WTC11 (cell line): Measurements from ENCODE around the gene TMEM50B. TPM values are rescaled to one million over a fixed set of nuclear protein-coding genes. Genes with fewer than 3 reads are reported as not detected.

ENCODE experiments used
- ATAC-seq: fragments of 200-7000 bp; cut with Tn5 transposase; 2 replicates; pipeline ENCODE4 v1.10.0; 2021; ENCODE audit warnings: mild to moderate bottlenecking, moderate library complexity
- CTCF ChIA-PET: fragments of 300-600 bp; sonication (Branson Sonifier 250); formaldehyde crosslinking; loops from one replicate; lab custom pipeline; 2021; ENCODE audit warnings: antibody characterized with exemption; lab: Charles Lee
- POLR2A ChIA-PET: fragments of 350-600 bp; sonication (Branson Sonifier 250); formaldehyde crosslinking; loops from one replicate; lab custom pipeline; 2021; ENCODE audit warnings: antibody characterized with exemption; lab: Charles Lee
- DNase-seq: peaks from one replicate; pipeline ENCODE4 v3.0.0; 2021; ENCODE audit warnings: low spot score
- H3K27ac Mint-ChIP-seq: 2 replicates; pipeline ENCODE4 v1.8.0; 2021; ENCODE audit warnings: mixed read lengths
- H3K27me3 Mint-ChIP-seq: 2 replicates; pipeline ENCODE4 v1.8.0; 2021; ENCODE audit warnings: low read depth, mild to moderate bottlenecking, moderate library complexity, mixed read lengths
- H3K36me3 Mint-ChIP-seq: 2 replicates; pipeline ENCODE4 v1.8.0; 2021; ENCODE audit warnings: mixed read lengths
- H3K4me1 Mint-ChIP-seq: 2 replicates; pipeline ENCODE4 v1.8.0; 2022; ENCODE audit warnings: mixed read lengths
- H3K4me3 Mint-ChIP-seq: 2 replicates; pipeline ENCODE4 v1.8.0; 2021; ENCODE audit warnings: mild to moderate bottlenecking, moderate library complexity, mixed read lengths
- H3K9me3 Mint-ChIP-seq: 2 replicates; pipeline ENCODE4 v1.8.0; 2021; ENCODE audit warnings: mixed read lengths
- ETV6 ChIP-seq: sonication (generic); formaldehyde crosslinking; IDR thresholded peaks from 2 replicates; pipeline ENCODE4 v1.8.1; 2022; ENCODE audit warnings: mild to moderate bottlenecking, missing genetic modification reagents
- FOXK1 ChIP-seq: sonication (generic); formaldehyde crosslinking; IDR thresholded peaks from 2 replicates; pipeline ENCODE4 v1.8.0; 2022; ENCODE audit warnings: mild to moderate bottlenecking, moderate library complexity, missing genetic modification reagents
- GRHL2 ChIP-seq: fragments of 250-450 bp; sonication (Bioruptor Pico); IDR thresholded peaks from 2 replicates; pipeline ENCODE4 v1.8.0; 2022; ENCODE audit warnings: mild to moderate bottlenecking, moderate library complexity; ENCODE audit not compliant: insufficient replicate concordance, severe bottlenecking
- NFATC4 ChIP-seq: fragments of 250-450 bp; sonication (Bioruptor Pico); IDR thresholded peaks from 2 replicates; pipeline ENCODE4 v1.9.0; 2021; ENCODE audit warnings: mild to moderate bottlenecking
- OVOL2 ChIP-seq: fragments of 250-450 bp; sonication (Bioruptor Pico); IDR thresholded peaks from 2 replicates; pipeline ENCODE4 v1.9.0; 2021; ENCODE audit warnings: mild to moderate bottlenecking, borderline replicate concordance
- RORB ChIP-seq: fragments of 250-450 bp; sonication (Bioruptor Pico); IDR thresholded peaks from 2 replicates; pipeline ENCODE4 v1.9.0; 2021; ENCODE audit warnings: mild to moderate bottlenecking
- SMAD3 ChIP-seq: sonication (generic); formaldehyde crosslinking; IDR thresholded peaks from 2 replicates; pipeline ENCODE4 v1.8.0; 2022; ENCODE audit warnings: missing genetic modification reagents, mild to moderate bottlenecking, borderline replicate concordance
- ZNF138 ChIP-seq: sonication (generic); formaldehyde crosslinking; conservative IDR thresholded peaks from 2 replicates; pipeline ENCODE4 v1.8.1; 2022; ENCODE audit warnings: mild to moderate bottlenecking, moderate library complexity, missing genetic modification reagents
- ZNF232 ChIP-seq: sonication (generic); formaldehyde crosslinking; IDR thresholded peaks from 2 replicates; pipeline ENCODE4 v1.8.0; 2022; ENCODE audit warnings: mild to moderate bottlenecking, missing genetic modification reagents
- ZNF317 ChIP-seq: sonication (generic); formaldehyde crosslinking; IDR thresholded peaks from 2 replicates; pipeline ENCODE4 v1.8.1; 2023; ENCODE audit warnings: low read depth, mild to moderate bottlenecking, moderate library complexity, missing genetic modification reagents, borderline replicate concordance
- ZNF671 ChIP-seq: fragments of 250-450 bp; sonication (Bioruptor Pico); IDR thresholded peaks from 2 replicates; pipeline ENCODE4 v1.8.0; 2021; ENCODE audit warnings: mild to moderate bottlenecking
- total RNA-seq: library from RNA; stranded (reverse); gene quantifications from 3 replicates; pipeline ENCODE4 v1.2.3, GENCODE V29; 2021
- TF ChIP-seq, protein P1 (sequence below): sonication (generic); formaldehyde crosslinking; conservative IDR thresholded peaks from 2 replicates; pipeline ENCODE4 v1.8.1; 2023; ENCODE audit warnings: mild to moderate bottlenecking, low read depth, missing genetic modification reagents, moderate library complexity
- TF ChIP-seq, protein P2 (sequence below): sonication (generic); formaldehyde crosslinking; IDR thresholded peaks from 2 replicates; pipeline ENCODE4 v1.8.1; 2023; ENCODE audit warnings: mild to moderate bottlenecking, missing genetic modification reagents, moderate library complexity
- TF ChIP-seq, protein P3 (sequence below): sonication (generic); formaldehyde crosslinking; IDR thresholded peaks from 2 replicates; pipeline ENCODE4 v1.8.0; 2022; ENCODE audit warnings: mild to moderate bottlenecking, missing genetic modification reagents
- TF ChIP-seq, protein P4 (sequence below): sonication (generic); formaldehyde crosslinking; IDR thresholded peaks from 2 replicates; pipeline ENCODE4 v1.8.1; 2022; ENCODE audit warnings: mild to moderate bottlenecking, missing genetic modification reagents, moderate library complexity, borderline replicate concordance
- TF ChIP-seq, protein P5 (sequence below): sonication (generic); formaldehyde crosslinking; IDR thresholded peaks from 2 replicates; pipeline ENCODE4 v1.8.1; 2022; ENCODE audit warnings: low read depth, mild to moderate bottlenecking, moderate library complexity, missing genetic modification reagents, borderline replicate concordance
- TF ChIP-seq, protein P6 (sequence below): sonication (generic); formaldehyde crosslinking; IDR thresholded peaks from 2 replicates; pipeline ENCODE4 v1.8.0; 2022; ENCODE audit warnings: mild to moderate bottlenecking, missing genetic modification reagents
- TF ChIP-seq, protein P7 (sequence below): fragments of 250-450 bp; sonication (Bioruptor Pico); IDR thresholded peaks from 2 replicates; pipeline ENCODE4 v2.1.2; 2022; ENCODE audit warnings: mild to moderate bottlenecking, moderate library complexity
- TF ChIP-seq, protein P8 (sequence below): fragments of 250-450 bp; sonication (Bioruptor Pico); IDR thresholded peaks from 2 replicates; pipeline ENCODE4 v1.9.0; 2021; ENCODE audit warnings: mild to moderate bottlenecking
- TF ChIP-seq, protein P9 (sequence below): fragments of 200-600 bp; IDR thresholded peaks from 2 replicates; pipeline ENCODE4 v1.8.0; 2022; ENCODE audit warnings: antibody characterized with exemption

TMEM50B gene
- total RNA-seq, 1 experiment from 2014 or later, result 25.4 TPM

DNA sequence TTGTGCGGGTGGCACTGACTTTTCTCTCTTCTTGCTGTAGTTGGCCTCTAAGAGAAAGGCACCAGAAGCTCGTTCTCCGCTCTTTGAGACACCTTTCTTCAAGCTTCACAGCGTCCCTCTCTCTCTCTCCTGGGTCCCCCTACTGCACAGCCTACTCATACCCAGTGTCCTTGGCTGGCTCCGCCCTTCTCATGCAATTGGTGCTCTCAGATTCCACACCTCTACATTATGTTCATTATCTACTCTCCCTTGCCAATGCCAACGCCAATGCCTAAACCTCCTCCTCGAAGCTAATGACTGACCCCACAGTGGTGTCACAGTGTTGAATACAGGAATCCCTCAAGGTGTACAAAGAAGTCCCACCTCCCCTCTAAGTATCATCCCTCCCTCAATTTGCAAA lies 16.6 kb upstream of the TMEM50B start (continued):
- TF ChIP-seq, protein P1, sequence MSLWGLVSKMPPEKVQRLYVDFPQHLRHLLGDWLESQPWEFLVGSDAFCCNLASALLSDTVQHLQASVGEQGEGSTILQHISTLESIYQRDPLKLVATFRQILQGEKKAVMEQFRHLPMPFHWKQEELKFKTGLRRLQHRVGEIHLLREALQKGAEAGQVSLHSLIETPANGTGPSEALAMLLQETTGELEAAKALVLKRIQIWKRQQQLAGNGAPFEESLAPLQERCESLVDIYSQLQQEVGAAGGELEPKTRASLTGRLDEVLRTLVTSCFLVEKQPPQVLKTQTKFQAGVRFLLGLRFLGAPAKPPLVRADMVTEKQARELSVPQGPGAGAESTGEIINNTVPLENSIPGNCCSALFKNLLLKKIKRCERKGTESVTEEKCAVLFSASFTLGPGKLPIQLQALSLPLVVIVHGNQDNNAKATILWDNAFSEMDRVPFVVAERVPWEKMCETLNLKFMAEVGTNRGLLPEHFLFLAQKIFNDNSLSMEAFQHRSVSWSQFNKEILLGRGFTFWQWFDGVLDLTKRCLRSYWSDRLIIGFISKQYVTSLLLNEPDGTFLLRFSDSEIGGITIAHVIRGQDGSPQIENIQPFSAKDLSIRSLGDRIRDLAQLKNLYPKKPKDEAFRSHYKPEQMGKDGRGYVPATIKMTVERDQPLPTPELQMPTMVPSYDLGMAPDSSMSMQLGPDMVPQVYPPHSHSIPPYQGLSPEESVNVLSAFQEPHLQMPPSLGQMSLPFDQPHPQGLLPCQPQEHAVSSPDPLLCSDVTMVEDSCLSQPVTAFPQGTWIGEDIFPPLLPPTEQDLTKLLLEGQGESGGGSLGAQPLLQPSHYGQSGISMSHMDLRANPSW (CRISPR knock-in tag), result no peak
- TF ChIP-seq NFATC4 (no peak), OVOL2 (CRISPR knock-in tag) (no peak), ZNF671 (CRISPR knock-in tag) (no peak), ZNF232 (CRISPR knock-in tag) (no peak)
- TF ChIP-seq, protein P2, sequence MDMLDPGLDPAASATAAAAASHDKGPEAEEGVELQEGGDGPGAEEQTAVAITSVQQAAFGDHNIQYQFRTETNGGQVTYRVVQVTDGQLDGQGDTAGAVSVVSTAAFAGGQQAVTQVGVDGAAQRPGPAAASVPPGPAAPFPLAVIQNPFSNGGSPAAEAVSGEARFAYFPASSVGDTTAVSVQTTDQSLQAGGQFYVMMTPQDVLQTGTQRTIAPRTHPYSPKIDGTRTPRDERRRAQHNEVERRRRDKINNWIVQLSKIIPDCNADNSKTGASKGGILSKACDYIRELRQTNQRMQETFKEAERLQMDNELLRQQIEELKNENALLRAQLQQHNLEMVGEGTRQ (CRISPR knock-in tag), result no peak
- TF ChIP-seq, protein P3, sequence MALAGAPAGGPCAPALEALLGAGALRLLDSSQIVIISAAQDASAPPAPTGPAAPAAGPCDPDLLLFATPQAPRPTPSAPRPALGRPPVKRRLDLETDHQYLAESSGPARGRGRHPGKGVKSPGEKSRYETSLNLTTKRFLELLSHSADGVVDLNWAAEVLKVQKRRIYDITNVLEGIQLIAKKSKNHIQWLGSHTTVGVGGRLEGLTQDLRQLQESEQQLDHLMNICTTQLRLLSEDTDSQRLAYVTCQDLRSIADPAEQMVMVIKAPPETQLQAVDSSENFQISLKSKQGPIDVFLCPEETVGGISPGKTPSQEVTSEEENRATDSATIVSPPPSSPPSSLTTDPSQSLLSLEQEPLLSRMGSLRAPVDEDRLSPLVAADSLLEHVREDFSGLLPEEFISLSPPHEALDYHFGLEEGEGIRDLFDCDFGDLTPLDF (CRISPR knock-in tag), result no peak
- TF ChIP-seq, protein P4, sequence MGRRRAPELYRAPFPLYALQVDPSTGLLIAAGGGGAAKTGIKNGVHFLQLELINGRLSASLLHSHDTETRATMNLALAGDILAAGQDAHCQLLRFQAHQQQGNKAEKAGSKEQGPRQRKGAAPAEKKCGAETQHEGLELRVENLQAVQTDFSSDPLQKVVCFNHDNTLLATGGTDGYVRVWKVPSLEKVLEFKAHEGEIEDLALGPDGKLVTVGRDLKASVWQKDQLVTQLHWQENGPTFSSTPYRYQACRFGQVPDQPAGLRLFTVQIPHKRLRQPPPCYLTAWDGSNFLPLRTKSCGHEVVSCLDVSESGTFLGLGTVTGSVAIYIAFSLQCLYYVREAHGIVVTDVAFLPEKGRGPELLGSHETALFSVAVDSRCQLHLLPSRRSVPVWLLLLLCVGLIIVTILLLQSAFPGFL (CRISPR knock-in tag), result no peak

DNA sequence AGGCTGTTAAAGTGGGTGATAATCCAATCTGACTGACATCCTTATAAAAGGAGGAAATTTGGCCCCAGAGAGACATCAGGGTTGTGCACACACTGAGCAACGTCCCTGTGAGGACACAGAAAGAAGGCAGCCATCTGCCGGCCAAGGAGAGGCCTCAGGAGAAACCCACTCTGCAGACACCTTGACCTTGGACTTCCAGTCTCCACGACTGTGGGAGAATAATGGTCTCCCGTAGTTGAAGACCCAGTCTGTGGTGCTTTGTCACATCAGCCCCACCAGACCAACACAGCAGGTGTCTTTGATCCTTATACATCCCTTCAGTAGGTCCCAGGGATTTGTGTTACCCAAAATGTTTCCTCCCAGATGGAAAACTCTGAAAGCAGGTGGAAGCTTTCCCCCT lies 16.0 kb upstream of the TMEM50B start:
- ATAC-seq, result no peak
- Mint-ChIP-seq H3K27ac (no peak overlapping the region), H3K36me3 (no peaks in the 10 kb centered on the region), H3K4me1 (peaks cover 23% of the 10 kb centered on the region), H3K4me3 (no peak overlapping the region), H3K27me3 (peaks cover 3% of the 10 kb centered on the region; the same call in 1 of the 2 replicates), H3K9me3 (no peaks in the 10 kb centered on the region)
- CTCF ChIA-PET, result interaction anchor here (0.9 to 1.1 kb wide), 2 partner anchors 15 to 110 kb away, joined by 3 read pairs; no protein-coding TSS in a partner anchor
- POLR2A ChIA-PET, result interaction anchor here (1.0 kb wide), 1 partner anchor 16 kb away, joined by 3 read pairs; the partner anchor contains the start of gene TMEM50B
- no peak for TF ChIP-seq RORB (CRISPR knock-in tag)
- no peak for DNase-seq

DNA sequence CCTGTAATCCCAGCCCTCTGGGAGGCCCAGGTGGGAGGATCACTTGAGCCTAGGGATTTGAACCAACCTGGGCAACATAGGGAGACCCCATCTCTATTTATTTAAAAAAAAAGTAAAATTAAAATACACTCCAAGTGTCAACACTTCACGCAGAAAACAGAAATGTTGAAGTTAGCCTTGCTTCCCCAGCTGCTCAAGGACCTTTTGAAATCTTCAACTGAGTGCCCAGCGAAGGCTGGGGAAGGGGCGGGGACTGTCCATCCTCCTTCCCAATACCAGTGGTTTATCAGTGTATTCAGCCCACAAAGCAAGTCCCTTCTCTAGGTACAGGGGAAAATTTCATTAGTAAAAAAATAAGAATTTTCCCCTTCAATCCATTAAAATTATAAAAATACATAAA lies 14.0 kb upstream of the TMEM50B start:
- H3K4me1 Mint-ChIP-seq, result peaks cover 24% of the 10 kb centered on the region
- peaks cover 3% of the 10 kb centered on the region; the same call in 1 of the 2 replicates for H3K27me3 Mint-ChIP-seq
- peaks cover 6% of the 10 kb centered on the region for H3K36me3 Mint-ChIP-seq
- POLR2A ChIA-PET, result no interaction called here
- DNase-seq (no peak), ATAC-seq (no peak)
- no peak overlapping the region for H3K27ac Mint-ChIP-seq
- no peak overlapping the region; the same call in 1 of the 2 replicates for H3K4me3 Mint-ChIP-seq
- no peaks in the 10 kb centered on the region for H3K9me3 Mint-ChIP-seq
- CTCF ChIA-PET, result no interaction called here
- TF ChIP-seq, protein P5, sequence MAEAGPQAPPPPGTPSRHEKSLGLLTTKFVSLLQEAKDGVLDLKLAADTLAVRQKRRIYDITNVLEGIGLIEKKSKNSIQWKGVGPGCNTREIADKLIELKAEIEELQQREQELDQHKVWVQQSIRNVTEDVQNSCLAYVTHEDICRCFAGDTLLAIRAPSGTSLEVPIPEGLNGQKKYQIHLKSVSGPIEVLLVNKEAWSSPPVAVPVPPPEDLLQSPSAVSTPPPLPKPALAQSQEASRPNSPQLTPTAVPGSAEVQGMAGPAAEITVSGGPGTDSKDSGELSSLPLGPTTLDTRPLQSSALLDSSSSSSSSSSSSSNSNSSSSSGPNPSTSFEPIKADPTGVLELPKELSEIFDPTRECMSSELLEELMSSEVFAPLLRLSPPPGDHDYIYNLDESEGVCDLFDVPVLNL (CRISPR knock-in tag), result no peak
- TF ChIP-seq, protein P6, sequence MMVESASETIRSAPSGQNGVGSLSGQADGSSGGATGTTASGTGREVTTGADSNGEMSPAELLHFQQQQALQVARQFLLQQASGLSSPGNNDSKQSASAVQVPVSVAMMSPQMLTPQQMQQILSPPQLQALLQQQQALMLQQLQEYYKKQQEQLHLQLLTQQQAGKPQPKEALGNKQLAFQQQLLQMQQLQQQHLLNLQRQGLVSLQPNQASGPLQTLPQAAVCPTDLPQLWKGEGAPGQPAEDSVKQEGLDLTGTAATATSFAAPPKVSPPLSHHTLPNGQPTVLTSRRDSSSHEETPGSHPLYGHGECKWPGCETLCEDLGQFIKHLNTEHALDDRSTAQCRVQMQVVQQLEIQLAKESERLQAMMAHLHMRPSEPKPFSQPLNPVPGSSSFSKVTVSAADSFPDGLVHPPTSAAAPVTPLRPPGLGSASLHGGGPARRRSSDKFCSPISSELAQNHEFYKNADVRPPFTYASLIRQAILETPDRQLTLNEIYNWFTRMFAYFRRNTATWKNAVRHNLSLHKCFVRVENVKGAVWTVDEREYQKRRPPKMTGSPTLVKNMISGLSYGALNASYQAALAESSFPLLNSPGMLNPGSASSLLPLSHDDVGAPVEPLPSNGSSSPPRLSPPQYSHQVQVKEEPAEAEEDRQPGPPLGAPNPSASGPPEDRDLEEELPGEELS (CRISPR knock-in tag), result no peak
- TF ChIP-seq ZNF317 (CRISPR knock-in tag) (no peak), SMAD3 (CRISPR knock-in tag) (no peak), GRHL2 (CRISPR knock-in tag) (no peak), FOXK1 (no peak), ZNF138 (CRISPR knock-in tag) (no peak), ETV6 (CRISPR knock-in tag) (no peak)
- TF ChIP-seq, protein P7, sequence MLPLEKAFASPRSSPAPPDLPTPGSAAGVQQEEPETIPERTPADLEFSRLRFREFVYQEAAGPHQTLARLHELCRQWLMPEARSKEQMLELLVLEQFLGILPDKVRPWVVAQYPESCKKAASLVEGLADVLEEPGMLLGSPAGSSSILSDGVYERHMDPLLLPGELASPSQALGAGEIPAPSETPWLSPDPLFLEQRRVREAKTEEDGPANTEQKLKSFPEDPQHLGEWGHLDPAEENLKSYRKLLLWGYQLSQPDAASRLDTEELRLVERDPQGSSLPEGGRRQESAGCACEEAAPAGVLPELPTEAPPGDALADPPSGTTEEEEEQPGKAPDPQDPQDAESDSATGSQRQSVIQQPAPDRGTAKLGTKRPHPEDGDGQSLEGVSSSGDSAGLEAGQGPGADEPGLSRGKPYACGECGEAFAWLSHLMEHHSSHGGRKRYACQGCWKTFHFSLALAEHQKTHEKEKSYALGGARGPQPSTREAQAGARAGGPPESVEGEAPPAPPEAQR (CRISPR knock-in tag), result no peak
- TF ChIP-seq, protein P8, sequence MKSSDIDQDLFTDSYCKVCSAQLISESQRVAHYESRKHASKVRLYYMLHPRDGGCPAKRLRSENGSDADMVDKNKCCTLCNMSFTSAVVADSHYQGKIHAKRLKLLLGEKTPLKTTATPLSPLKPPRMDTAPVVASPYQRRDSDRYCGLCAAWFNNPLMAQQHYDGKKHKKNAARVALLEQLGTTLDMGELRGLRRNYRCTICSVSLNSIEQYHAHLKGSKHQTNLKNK (CRISPR knock-in tag), result no peak
- TF ChIP-seq, protein P9, sequence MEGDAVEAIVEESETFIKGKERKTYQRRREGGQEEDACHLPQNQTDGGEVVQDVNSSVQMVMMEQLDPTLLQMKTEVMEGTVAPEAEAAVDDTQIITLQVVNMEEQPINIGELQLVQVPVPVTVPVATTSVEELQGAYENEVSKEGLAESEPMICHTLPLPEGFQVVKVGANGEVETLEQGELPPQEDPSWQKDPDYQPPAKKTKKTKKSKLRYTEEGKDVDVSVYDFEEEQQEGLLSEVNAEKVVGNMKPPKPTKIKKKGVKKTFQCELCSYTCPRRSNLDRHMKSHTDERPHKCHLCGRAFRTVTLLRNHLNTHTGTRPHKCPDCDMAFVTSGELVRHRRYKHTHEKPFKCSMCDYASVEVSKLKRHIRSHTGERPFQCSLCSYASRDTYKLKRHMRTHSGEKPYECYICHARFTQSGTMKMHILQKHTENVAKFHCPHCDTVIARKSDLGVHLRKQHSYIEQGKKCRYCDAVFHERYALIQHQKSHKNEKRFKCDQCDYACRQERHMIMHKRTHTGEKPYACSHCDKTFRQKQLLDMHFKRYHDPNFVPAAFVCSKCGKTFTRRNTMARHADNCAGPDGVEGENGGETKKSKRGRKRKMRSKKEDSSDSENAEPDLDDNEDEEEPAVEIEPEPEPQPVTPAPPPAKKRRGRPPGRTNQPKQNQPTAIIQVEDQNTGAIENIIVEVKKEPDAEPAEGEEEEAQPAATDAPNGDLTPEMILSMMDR, result no peak
